Uterus (tissue), 2 donors: ENCODE measurements around the gene GPR137.

Experiments used
- POLR2A ChIP-seq, 2 donors: fragments of 450-650 bp; IDR thresholded peaks; one replicate each; pipeline ENCODE4 v1.6.1; 2016; ENCODE audit warnings: antibody characterized with exemption in 2 of 2, mild to moderate bottlenecking in 1 of 2, moderate library complexity in 1 of 2
- TF ChIP-seq, protein P1 (sequence below), 4 experiments: fragments of 200-600 bp in 2 of 4; fragments of 450-650 bp in 2 of 4; sonication (generic) in 2 of 4; IDR thresholded peaks; one replicate each; pipeline ENCODE4 v1.5.1; 2016 to 2019; ENCODE audit warnings: antibody characterized with exemption in 4 of 4, mild to moderate bottlenecking in 2 of 4, moderate library complexity in 1 of 4

GRCh38 chr11:64251016-64251752, 34.5 kb upstream of the GPR137 start, which contains the start of gene PLCB3:
- TF ChIP-seq, protein P1, sequence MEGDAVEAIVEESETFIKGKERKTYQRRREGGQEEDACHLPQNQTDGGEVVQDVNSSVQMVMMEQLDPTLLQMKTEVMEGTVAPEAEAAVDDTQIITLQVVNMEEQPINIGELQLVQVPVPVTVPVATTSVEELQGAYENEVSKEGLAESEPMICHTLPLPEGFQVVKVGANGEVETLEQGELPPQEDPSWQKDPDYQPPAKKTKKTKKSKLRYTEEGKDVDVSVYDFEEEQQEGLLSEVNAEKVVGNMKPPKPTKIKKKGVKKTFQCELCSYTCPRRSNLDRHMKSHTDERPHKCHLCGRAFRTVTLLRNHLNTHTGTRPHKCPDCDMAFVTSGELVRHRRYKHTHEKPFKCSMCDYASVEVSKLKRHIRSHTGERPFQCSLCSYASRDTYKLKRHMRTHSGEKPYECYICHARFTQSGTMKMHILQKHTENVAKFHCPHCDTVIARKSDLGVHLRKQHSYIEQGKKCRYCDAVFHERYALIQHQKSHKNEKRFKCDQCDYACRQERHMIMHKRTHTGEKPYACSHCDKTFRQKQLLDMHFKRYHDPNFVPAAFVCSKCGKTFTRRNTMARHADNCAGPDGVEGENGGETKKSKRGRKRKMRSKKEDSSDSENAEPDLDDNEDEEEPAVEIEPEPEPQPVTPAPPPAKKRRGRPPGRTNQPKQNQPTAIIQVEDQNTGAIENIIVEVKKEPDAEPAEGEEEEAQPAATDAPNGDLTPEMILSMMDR (IDR thresholded peaks at IDR 0.05), result peak; percentile 70 to 95 (median 85)
- TF ChIP-seq POLR2A (IDR thresholded peaks at IDR 0.05), result peak; percentile 82
